Mucosa of descending colon (tissue), 3 donors: ENCODE measurements around the gene HMGCR. TPM values are rescaled to one million over a fixed set of nuclear protein-coding genes. Genes with fewer than 3 reads are reported as not detected.

Experiments
- ATAC-seq: fragments of 200-7000 bp; cut with Tn5 transposase; one replicate; pipeline ENCODE4 v1.9.1; 2020; ENCODE audit warnings: mild to moderate bottlenecking, moderate library complexity
- DNase-seq, 3 donors: peaks; one replicate each; pipeline ENCODE4 v3.0.0-alpha.2; 2020
- H3K36me3 ChIP-seq: fragments of 200-600 bp; one replicate; pipeline ENCODE4 v1.8.0; 2021; ENCODE audit warnings: low read depth, mild to moderate bottlenecking
- H3K4me1 ChIP-seq: fragments of 200-600 bp; one replicate; pipeline ENCODE4 v1.8.0; 2021; ENCODE audit warnings: low read depth, mild to moderate bottlenecking
- H3K4me3 ChIP-seq: fragments of 200-600 bp; one replicate; pipeline ENCODE4 v1.8.0; 2021; ENCODE audit warnings: mild to moderate bottlenecking
- H3K9me3 ChIP-seq: fragments of 200-600 bp; one replicate; pipeline ENCODE4 v1.8.0; 2021; ENCODE audit warnings: mild to moderate bottlenecking
- CTCF ChIP-seq: fragments of 200-600 bp; IDR thresholded peaks from one replicate; pipeline ENCODE4 v1.8.0; 2022; ENCODE audit warnings: antibody characterized with exemption, mild to moderate bottlenecking
- intact Hi-C, 2 donors: fragments of 100-400 bp; cut with DNase I in 1 of 2; cut with micrococcal nuclease in 1 of 2; formaldehyde crosslinking; loops; one replicate each; pipeline versions ENCODE4 v1.11.0 to v1.11.1; 2022; cut with DNase I, micrococcal nuclease
- total RNA-seq, 3 donors: library from RNA; stranded (reverse); fragmentation: NEBNext Ultra II Directional in 2 of 3; extraction: Animal tissue kit (Norgen Biotek cat#: 25700) in 2 of 3; gene quantifications; one replicate each; pipeline versions ENCODE4 v1.2.1 to v1.2.4, GENCODE V29; 2021 to 2023
- donor health status: DM: no; HTN: no; CAD: no; lungs with moderate emphysema.
- donor health status: DM: no; HTN: no; CAD: no.
- donor health status: DM: no; HTN: yes; CAD: no.

Gene HMGCR
- total RNA-seq, 3 donors from 2014 or later = 91.4 to 184 (median 149) TPM

GRCh38 chr5:75368391-75368790 is 31.4 kb downstream of the HMGCR start:
- H3K9me3 ChIP-seq = no peaks in the 10 kb centered on the region
- no peaks in the 10 kb centered on the region for H3K4me1 ChIP-seq
- no peak for TF ChIP-seq CTCF
- ATAC-seq (no peak), DNase-seq (no peak)
- no peak overlapping the region for H3K4me3 ChIP-seq
- no peaks in the 10 kb centered on the region for H3K36me3 ChIP-seq
- intact Hi-C loops = no loop called here

- no peak overlapping the region for H3K4me3 ChIP-seq
- H3K4me1 ChIP-seq = no peaks in the 10 kb centered on the region
- H3K9me3 ChIP-seq = no peaks in the 10 kb centered on the region
- ATAC-seq = no peak
- no peaks in the 10 kb centered on the region for H3K36me3 ChIP-seq
- intact Hi-C loops = no loop called here
- no peak for DNase-seq
- no peak for TF ChIP-seq CTCF
Observed at GRCh38 chr5:75373862-75374261, 36.8 kb downstream of the HMGCR start.

- ATAC-seq = no peak
- Histone ChIP-seq H3K4me1 (no peaks in the 10 kb centered on the region), H3K4me3 (no peak overlapping the region), H3K36me3 (no peaks in the 10 kb centered on the region), H3K9me3 (no peaks in the 10 kb centered on the region)
- intact Hi-C loops = no loop called here
- DNase-seq = no peak
- no peak for TF ChIP-seq CTCF
Observed at GRCh38 chr5:75374394-75374814, 37.4 kb downstream of the HMGCR start.

- H3K36me3 ChIP-seq = no peaks in the 10 kb centered on the region
- ATAC-seq = no peak
- intact Hi-C loops = no loop called here
Observed at GRCh38 chr5:75375414-75375813, 38.4 kb downstream of the HMGCR start.

GRCh38 chr5:75380099-75380498 is 43.1 kb downstream of the HMGCR start:
- intact Hi-C loops = no loop called here
- Histone ChIP-seq H3K4me1 (no peaks in the 10 kb centered on the region), H3K36me3 (no peaks in the 10 kb centered on the region), H3K4me3 (no peak overlapping the region), H3K9me3 (no peaks in the 10 kb centered on the region)
- ATAC-seq (no peak), DNase-seq (no peak)
- TF ChIP-seq CTCF = no peak

More at GRCh38 chr5:75375414-75375813, 38.4 kb downstream of the HMGCR start:
- no peaks in the 10 kb centered on the region for H3K4me1 ChIP-seq
- TF ChIP-seq CTCF = no peak
- DNase-seq = no peak
- H3K9me3 ChIP-seq = no peaks in the 10 kb centered on the region
- no peak overlapping the region for H3K4me3 ChIP-seq

GRCh38 chr5:75381456-75381855 is 44.4 kb downstream of the HMGCR start:
- H3K36me3 ChIP-seq = no peaks in the 10 kb centered on the region

More at GRCh38 chr5:75381456-75381855, 44.4 kb downstream of the HMGCR start:
- ATAC-seq = no peak
- TF ChIP-seq CTCF = no peak
- DNase-seq = no peak
- intact Hi-C loops = no loop called here
- H3K4me1 ChIP-seq = no peaks in the 10 kb centered on the region
- H3K9me3 ChIP-seq = no peaks in the 10 kb centered on the region
- no peak overlapping the region for H3K4me3 ChIP-seq
